IMR-90 (cell line): Measurements from ENCODE around the gene ZNF48. TPM values are rescaled to one million over a fixed set of nuclear protein-coding genes. Genes with fewer than 3 reads are reported as not detected.

Experiments
- ATAC-seq: fragments of 200-7000 bp; cut with Tn5 transposase; 2 replicates; pipeline ENCODE4 v1.9.1; 2020; ENCODE audit warnings: low read depth, mild to moderate bottlenecking, moderate library complexity
- BruUV-seq: library from RNA; stranded (reverse); fragments of 400-500 nt; replicated peaks from 2 replicates; lab custom pipeline; 2021; lab: Mats Ljungman, UMichigan
- CTCF ChIA-PET: fragments of 300-600 bp; formaldehyde crosslinking; extraction: SDS; loops from one replicate; lab custom pipeline; 2021; ENCODE audit warnings: antibody characterized with exemption; lab: Yijun Ruan, JAX
- POLR2A ChIA-PET: fragments of 300-600 bp; sonication (Branson Sonifier 250); formaldehyde crosslinking; loops from one replicate; lab custom pipeline; 2022; ENCODE audit warnings: antibody characterized with exemption; ENCODE audit not compliant: unreplicated experiment; lab: Charles Lee
- DNase-seq: peaks from one replicate; pipeline ENCODE4 v3.0.0; 2013
- H2AFZ ChIP-seq: replicated peaks from 2 replicates; pipeline ENCODE3; 2013; ENCODE audit warnings: low read length, mild to moderate bottlenecking; ENCODE audit not compliant: poor library complexity
- H2AK5ac ChIP-seq: 2 replicates; pipeline ENCODE4 v1.6.1; 2013; ENCODE audit warnings: low read depth, low read length, inconsistent platforms
- H2AK9ac ChIP-seq: replicated peaks from 2 replicates; pipeline ENCODE3; 2013; ENCODE audit warnings: mild to moderate bottlenecking, low read depth, low read length, moderate library complexity; ENCODE audit not compliant: poor library complexity
- H2BK120ac ChIP-seq: 2 replicates; pipeline ENCODE4 v1.6.1; 2013; ENCODE audit warnings: low read depth, low read length, inconsistent platforms
- H2BK15ac ChIP-seq: 3 replicates; pipeline ENCODE4 v1.6.1; 2013; ENCODE audit warnings: low read depth, low read length, inconsistent platforms
- H2BK20ac ChIP-seq: 2 replicates; pipeline ENCODE4 v1.6.1; 2013; ENCODE audit warnings: low read depth, mild to moderate bottlenecking, inconsistent platforms, low read length, moderate library complexity
- H2BK5ac ChIP-seq: 2 replicates; pipeline ENCODE4 v1.6.1; 2013; ENCODE audit warnings: mild to moderate bottlenecking, low read depth, low read length, inconsistent platforms; ENCODE audit not compliant: poor library complexity, severe bottlenecking
- H3K14ac ChIP-seq: replicated peaks from 2 replicates; pipeline ENCODE4 v1.6.1; 2013; ENCODE audit warnings: low read depth, low read length, inconsistent platforms
- H3K18ac ChIP-seq: 2 replicates; pipeline ENCODE4 v1.6.1; 2013; ENCODE audit warnings: low read depth, low read length, control low read depth
- H3K23ac ChIP-seq: 2 replicates; pipeline ENCODE4 v1.6.1; 2013; ENCODE audit warnings: low read depth, low read length, inconsistent platforms
- H3K27ac ChIP-seq: 2 replicates; pipeline ENCODE4 v1.5.1; 2013; ENCODE audit warnings: mild to moderate bottlenecking, control low read depth, low read length; ENCODE audit not compliant: insufficient read depth
- H3K27me3 ChIP-seq: 2 replicates; pipeline ENCODE4 v1.6.1; 2013; ENCODE audit warnings: low read length; ENCODE audit not compliant: control insufficient read depth, insufficient read depth
- H3K36me3 ChIP-seq: 2 replicates; pipeline ENCODE4 v1.6.1; 2013; ENCODE audit warnings: low read length, mixed read lengths; ENCODE audit not compliant: control insufficient read depth, insufficient read depth
- H3K4ac ChIP-seq: 2 replicates; pipeline ENCODE4 v1.6.1; 2013; ENCODE audit warnings: low read depth, low read length, inconsistent platforms
- H3K4me1 ChIP-seq: 2 replicates; pipeline ENCODE4 v1.6.1; 2013; ENCODE audit warnings: low read length, mixed read lengths; ENCODE audit not compliant: control insufficient read depth, insufficient read depth
- H3K4me2 ChIP-seq: 2 replicates; pipeline ENCODE4 v1.6.1; 2013; ENCODE audit warnings: low read depth, mild to moderate bottlenecking, control low read depth, low read length, moderate library complexity
- H3K4me3 ChIP-seq: 2 replicates; pipeline ENCODE4 v1.5.1; 2013; ENCODE audit warnings: low read depth, mild to moderate bottlenecking, control low read depth, low read length, moderate library complexity; ENCODE audit not compliant: insufficient read depth
- H3K56ac ChIP-seq: 2 replicates; pipeline ENCODE4 v1.6.1; 2013; ENCODE audit warnings: low read length, inconsistent platforms; ENCODE audit not compliant: insufficient read depth; ENCODE audit errors: extremely low read depth
- H3K79me1 ChIP-seq, 2 experiments: 2 replicates each; pipeline ENCODE4 v1.6.1; 2013; ENCODE audit warnings: low read length in 2 of 2, inconsistent platforms in 1 of 2, low read depth in 1 of 2
- H3K9ac ChIP-seq: 2 replicates; pipeline ENCODE4 v1.6.1; 2013; ENCODE audit warnings: low read depth, low read length, control low read depth
- H3K9me1 ChIP-seq: 2 replicates; pipeline ENCODE4 v1.6.1; 2013; ENCODE audit warnings: low read length, inconsistent platforms; ENCODE audit not compliant: insufficient read depth
- H3K9me3 ChIP-seq: 2 replicates; pipeline ENCODE4 v1.6.1; 2013; ENCODE audit warnings: low read length; ENCODE audit not compliant: control insufficient read depth, insufficient read depth
- H4K20me1 ChIP-seq: 2 replicates; pipeline ENCODE4 v1.6.1; 2013; ENCODE audit warnings: low read length, inconsistent platforms; ENCODE audit not compliant: insufficient read depth
- H4K5ac ChIP-seq: 2 replicates; pipeline ENCODE4 v1.6.1; 2013; ENCODE audit warnings: mild to moderate bottlenecking, low read depth, low read length, control low read depth
- H4K8ac ChIP-seq, 2 experiments: 2 replicates each; pipeline ENCODE4 v1.6.1; 2013; ENCODE audit warnings: low read depth in 2 of 2, low read length in 2 of 2, control low read depth in 1 of 2, inconsistent platforms in 1 of 2
- H4K91ac ChIP-seq: 2 replicates; pipeline ENCODE4 v1.6.1; 2013; ENCODE audit warnings: low read depth, low read length, inconsistent platforms; ENCODE audit not compliant: insufficient read depth
- BHLHE40 ChIP-seq: fragments of 150-350 bp; IDR thresholded peaks from 2 replicates; pipeline ENCODE4 v1.6.1; 2016; ENCODE audit warnings: mild to moderate bottlenecking, low read depth, low read length
- CEBPB ChIP-seq: IDR thresholded peaks from 2 replicates; pipeline ENCODE4 v1.6.1; 2012; ENCODE audit warnings: low read depth, low read length, improper control_type of control experiment
- CHD1 ChIP-seq: IDR thresholded peaks from 2 replicates; pipeline ENCODE4 v1.6.1; 2012; ENCODE audit warnings: low read depth, low read length, improper control_type of control experiment
- FOS ChIP-seq: fragments of 150-350 bp; IDR thresholded peaks from 2 replicates; pipeline ENCODE4 v1.6.1; 2016; ENCODE audit warnings: low read depth, low read length
- MXI1 ChIP-seq: IDR thresholded peaks from 2 replicates; pipeline ENCODE4 v1.6.1; 2012; ENCODE audit warnings: low read depth, mild to moderate bottlenecking, low read length, moderate library complexity, borderline replicate concordance
- NFE2L2 ChIP-seq: fragments of 150-350 bp; IDR thresholded peaks from 2 replicates; pipeline ENCODE4 v1.6.1; 2016; ENCODE audit warnings: low read depth, mild to moderate bottlenecking, low read length
- POLR2A ChIP-seq: IDR thresholded peaks from 2 replicates; pipeline ENCODE4 v1.6.1; 2012; ENCODE audit warnings: mild to moderate bottlenecking, low read depth, low read length
- RAD21 ChIP-seq: IDR thresholded peaks from 2 replicates; pipeline ENCODE4 v1.6.1; 2012; ENCODE audit warnings: low read length, improper control_type of control experiment
- RFX5 ChIP-seq: IDR thresholded peaks from 2 replicates; pipeline ENCODE4 v1.8.0; 2012; ENCODE audit warnings: low read depth, mild to moderate bottlenecking, low read length, moderate library complexity
- SMC3 ChIP-seq: fragments of 150-350 bp; IDR thresholded peaks from 2 replicates; pipeline ENCODE4 v1.6.1; 2016; ENCODE audit warnings: low read depth, mild to moderate bottlenecking, antibody characterized with exemption, low read length, moderate library complexity
- WGBS, 2 experiments: methylation state at CpG; one replicate each; pipeline versions ENCODE4 v1.1.5 to v1.1.7; 2013; ENCODE audit warnings: missing lambda C conversion rate in 2 of 2; ENCODE audit not compliant: insufficient read length in 1 of 2; ENCODE audit errors: extremely low coverage in 2 of 2; 5-methylcytosine and 5-hydroxymethylcytosine counted together
- dilution Hi-C: fragments of 300-500 bp; cut with HindIII; formaldehyde crosslinking; loops from one replicate; pipeline ENCODE4 v1.14.3; 2018; ENCODE audit warnings: low sequenced_read_pairs; ENCODE audit not compliant: unreplicated experiment
- in situ Hi-C: fragments of 300-500 bp; cut with MboI; formaldehyde crosslinking; loops from 3 replicates; pipeline ENCODE4 v1.14.3; 2019; ENCODE audit warnings: low sequenced_read_pairs, inconsistent platforms, mixed read lengths
- intact Hi-C: fragments of 100-400 bp; cut with micrococcal nuclease; formaldehyde crosslinking; loops from 2 replicates; pipeline ENCODE4 v1.10.0; 2022
- polyA plus RNA-seq, 3 experiments: library from polyadenylated mRNA; depleted of rRNA; stranded (reverse); fragments of >200 nt; gene quantifications; 2 replicates each; pipeline ENCODE4 v1.2.3, GENCODE V29; 2012; ENCODE audit warnings: low replicate concordance in 1 of 3
- total RNA-seq: library from RNA; depleted of rRNA; stranded (reverse); fragments of >200 nt; gene quantifications from 2 replicates; pipeline ENCODE4 v1.2.3, GENCODE V29; 2012
- TF ChIP-seq, protein P1 (sequence below): conservative IDR thresholded peaks from 2 replicates; pipeline ENCODE4 v1.5.1; 2012; ENCODE audit warnings: mild to moderate bottlenecking, low read depth, low read length, improper control_type of control experiment
- TF ChIP-seq, protein P2 (sequence below): fragments of 150-350 bp; IDR thresholded peaks from 2 replicates; pipeline ENCODE4 v1.6.1; 2016; ENCODE audit warnings: low read depth, mild to moderate bottlenecking, low read length, moderate library complexity, borderline replicate concordance
- TF ChIP-seq, protein P3 (sequence below): fragments of 150-350 bp; IDR thresholded peaks from 2 replicates; pipeline ENCODE4 v1.6.1; 2017; ENCODE audit warnings: mild to moderate bottlenecking, antibody characterized with exemption, low read length, low read depth

The ZNF48 gene
- total and polyA plus RNA-seq, 2 of the 4 experiments (the other 2 are of a cell fraction), result 5.8 to 6.6 TPM

DNA sequence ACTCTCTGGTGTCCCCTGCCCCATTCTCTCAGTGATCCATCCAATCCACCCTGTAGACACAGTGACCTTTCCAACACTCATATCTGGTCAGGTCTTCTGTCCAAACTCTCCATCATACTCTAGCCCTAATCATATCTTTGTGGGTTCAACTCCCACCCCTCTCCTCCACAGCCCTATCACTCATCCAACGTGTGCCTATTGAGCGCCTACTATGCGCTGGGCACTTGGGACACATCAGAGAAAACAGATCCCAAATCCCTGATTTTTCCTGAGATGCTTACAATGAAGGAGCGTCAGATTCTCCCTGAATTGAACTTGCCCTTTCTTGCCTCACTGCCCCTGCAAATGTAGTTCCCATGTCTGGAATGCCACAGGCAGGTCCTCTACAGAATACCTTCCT is 32.8 kb downstream of the ZNF48 start:
- no peak overlapping the region for H3K4me3 ChIP-seq
- in situ Hi-C loops (no loop called here), intact Hi-C loops (no loop called here), dilution Hi-C loops (no loop called here)
- H4K5ac ChIP-seq, result no peak overlapping the region
- H3K4me2 ChIP-seq, result no peak overlapping the region
- H4K20me1 ChIP-seq, result no peaks in the 10 kb centered on the region; the same call in 1 of the 2 replicates
- no peak overlapping the region for H2AK5ac ChIP-seq
- no peak overlapping the region for H3K14ac ChIP-seq
- TF ChIP-seq, protein P1, sequence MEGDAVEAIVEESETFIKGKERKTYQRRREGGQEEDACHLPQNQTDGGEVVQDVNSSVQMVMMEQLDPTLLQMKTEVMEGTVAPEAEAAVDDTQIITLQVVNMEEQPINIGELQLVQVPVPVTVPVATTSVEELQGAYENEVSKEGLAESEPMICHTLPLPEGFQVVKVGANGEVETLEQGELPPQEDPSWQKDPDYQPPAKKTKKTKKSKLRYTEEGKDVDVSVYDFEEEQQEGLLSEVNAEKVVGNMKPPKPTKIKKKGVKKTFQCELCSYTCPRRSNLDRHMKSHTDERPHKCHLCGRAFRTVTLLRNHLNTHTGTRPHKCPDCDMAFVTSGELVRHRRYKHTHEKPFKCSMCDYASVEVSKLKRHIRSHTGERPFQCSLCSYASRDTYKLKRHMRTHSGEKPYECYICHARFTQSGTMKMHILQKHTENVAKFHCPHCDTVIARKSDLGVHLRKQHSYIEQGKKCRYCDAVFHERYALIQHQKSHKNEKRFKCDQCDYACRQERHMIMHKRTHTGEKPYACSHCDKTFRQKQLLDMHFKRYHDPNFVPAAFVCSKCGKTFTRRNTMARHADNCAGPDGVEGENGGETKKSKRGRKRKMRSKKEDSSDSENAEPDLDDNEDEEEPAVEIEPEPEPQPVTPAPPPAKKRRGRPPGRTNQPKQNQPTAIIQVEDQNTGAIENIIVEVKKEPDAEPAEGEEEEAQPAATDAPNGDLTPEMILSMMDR, result no peak
- TF ChIP-seq FOS (no peak), MXI1 (no peak), CHD1 (no peak), BHLHE40 (no peak), CEBPB (no peak), NFE2L2 (no peak), POLR2A (no peak), RAD21 (no peak), SMC3 (no peak), RFX5 (no peak)
- TF ChIP-seq, protein P2, sequence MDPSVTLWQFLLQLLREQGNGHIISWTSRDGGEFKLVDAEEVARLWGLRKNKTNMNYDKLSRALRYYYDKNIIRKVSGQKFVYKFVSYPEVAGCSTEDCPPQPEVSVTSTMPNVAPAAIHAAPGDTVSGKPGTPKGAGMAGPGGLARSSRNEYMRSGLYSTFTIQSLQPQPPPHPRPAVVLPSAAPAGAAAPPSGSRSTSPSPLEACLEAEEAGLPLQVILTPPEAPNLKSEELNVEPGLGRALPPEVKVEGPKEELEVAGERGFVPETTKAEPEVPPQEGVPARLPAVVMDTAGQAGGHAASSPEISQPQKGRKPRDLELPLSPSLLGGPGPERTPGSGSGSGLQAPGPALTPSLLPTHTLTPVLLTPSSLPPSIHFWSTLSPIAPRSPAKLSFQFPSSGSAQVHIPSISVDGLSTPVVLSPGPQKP, result no peak
- TF ChIP-seq, protein P3, sequence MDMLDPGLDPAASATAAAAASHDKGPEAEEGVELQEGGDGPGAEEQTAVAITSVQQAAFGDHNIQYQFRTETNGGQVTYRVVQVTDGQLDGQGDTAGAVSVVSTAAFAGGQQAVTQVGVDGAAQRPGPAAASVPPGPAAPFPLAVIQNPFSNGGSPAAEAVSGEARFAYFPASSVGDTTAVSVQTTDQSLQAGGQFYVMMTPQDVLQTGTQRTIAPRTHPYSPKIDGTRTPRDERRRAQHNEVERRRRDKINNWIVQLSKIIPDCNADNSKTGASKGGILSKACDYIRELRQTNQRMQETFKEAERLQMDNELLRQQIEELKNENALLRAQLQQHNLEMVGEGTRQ, result no peak
- H3K9me1 ChIP-seq, result peaks cover 6% of the 10 kb centered on the region
- H3K27me3 ChIP-seq, result no peaks in the 10 kb centered on the region
- no peak for ATAC-seq
- H3K4me1 ChIP-seq, result peaks cover 3% of the 10 kb centered on the region; the same call in 1 of the 2 replicates
- no peak overlapping the region for H2BK120ac ChIP-seq
- no peak for DNase-seq
- no peak overlapping the region for H3K27ac ChIP-seq
- no peak overlapping the region for H2AK9ac ChIP-seq
- H3K18ac ChIP-seq, result no peak overlapping the region
- peaks cover 19% of the 10 kb centered on the region for H3K36me3 ChIP-seq
- H2AFZ ChIP-seq, result no peak overlapping the region
- H3K79me1 ChIP-seq, result peaks cover 15 to 19% of the 10 kb centered on the region in 2 experiments
- H3K56ac ChIP-seq, result no peak overlapping the region
- H2BK15ac ChIP-seq, result no peak overlapping the region
- no peak overlapping the region for H4K91ac ChIP-seq
- H3K23ac ChIP-seq, result no peak overlapping the region
- no peak overlapping the region for H2BK20ac ChIP-seq
- ChIA-PET POLR2A (interaction anchor here (0.6 kb wide), 1 partner anchor 24 kb away, joined by 7 read pairs; no protein-coding TSS in a partner anchor), CTCF (interaction anchor here (0.7 kb wide), 1 partner anchor 9 kb away, joined by 3 read pairs; no protein-coding TSS in a partner anchor)
- H4K8ac ChIP-seq, result no peak overlapping the region
- no TSS peak for BruUV-seq
- 95% methylated on average over 3 of the region's 4 CpGs; no CpG with 5 or more reads in 1 of the 2 experiments for WGBS, 2 experiments
- H2BK5ac ChIP-seq, result no peak overlapping the region
- H3K9ac ChIP-seq, result no peak overlapping the region
- no peak overlapping the region for H3K4ac ChIP-seq
- no peaks in the 10 kb centered on the region for H3K9me3 ChIP-seq
